Astrocyte (in vitro differentiated cells and primary cell): ENCODE measurements around the gene GGT5.
"Not testable (repeated sequence)": the region's sequence is repeated elsewhere in the genome, so short reads cannot be mapped to it uniquely, and the experiment has no call there.

Source experiments
- EZH2 ChIP-seq: IDR thresholded peaks from 2 replicates; pipeline ENCODE4 v1.6.1; 2012; ENCODE audit warnings: mild to moderate bottlenecking, low read length, inconsistent platforms; ENCODE audit not compliant: insufficient read depth
- TF ChIP-seq, protein P1 (sequence below): IDR thresholded peaks from 2 replicates; pipeline ENCODE4 v1.5.1; 2011; ENCODE audit warnings: low read depth, mild to moderate bottlenecking, inconsistent platforms, low read length, moderate library complexity; ENCODE audit not compliant: insufficient read depth

GRCh38 chr22:24240985-24241692, 3.7 kb downstream of the GGT5 start:
- TF ChIP-seq, protein P1, sequence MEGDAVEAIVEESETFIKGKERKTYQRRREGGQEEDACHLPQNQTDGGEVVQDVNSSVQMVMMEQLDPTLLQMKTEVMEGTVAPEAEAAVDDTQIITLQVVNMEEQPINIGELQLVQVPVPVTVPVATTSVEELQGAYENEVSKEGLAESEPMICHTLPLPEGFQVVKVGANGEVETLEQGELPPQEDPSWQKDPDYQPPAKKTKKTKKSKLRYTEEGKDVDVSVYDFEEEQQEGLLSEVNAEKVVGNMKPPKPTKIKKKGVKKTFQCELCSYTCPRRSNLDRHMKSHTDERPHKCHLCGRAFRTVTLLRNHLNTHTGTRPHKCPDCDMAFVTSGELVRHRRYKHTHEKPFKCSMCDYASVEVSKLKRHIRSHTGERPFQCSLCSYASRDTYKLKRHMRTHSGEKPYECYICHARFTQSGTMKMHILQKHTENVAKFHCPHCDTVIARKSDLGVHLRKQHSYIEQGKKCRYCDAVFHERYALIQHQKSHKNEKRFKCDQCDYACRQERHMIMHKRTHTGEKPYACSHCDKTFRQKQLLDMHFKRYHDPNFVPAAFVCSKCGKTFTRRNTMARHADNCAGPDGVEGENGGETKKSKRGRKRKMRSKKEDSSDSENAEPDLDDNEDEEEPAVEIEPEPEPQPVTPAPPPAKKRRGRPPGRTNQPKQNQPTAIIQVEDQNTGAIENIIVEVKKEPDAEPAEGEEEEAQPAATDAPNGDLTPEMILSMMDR, result not testable (repeated sequence)
- not testable (repeated sequence) for TF ChIP-seq EZH2
